Mesendoderm (in vitro differentiated cells): Measurements from ENCODE around the gene GCH1.

Experiments
- DNase-seq: peaks from one replicate; pipeline ENCODE4 v3.0.0; 2013
- H2AK5ac ChIP-seq: 2 replicates; pipeline ENCODE4 v1.6.1; 2013; ENCODE audit warnings: low read length, inconsistent platforms
- H2BK120ac ChIP-seq: 2 replicates; pipeline ENCODE4 v1.6.1; 2013; ENCODE audit warnings: low read depth, mild to moderate bottlenecking, low read length, moderate library complexity, mixed read lengths
- H2BK15ac ChIP-seq: replicated peaks from 2 replicates; pipeline ENCODE4 v1.6.1; 2013; ENCODE audit warnings: low read depth, mild to moderate bottlenecking, moderate library complexity
- H2BK5ac ChIP-seq: 2 replicates; pipeline ENCODE4 v1.6.1; 2013; ENCODE audit warnings: low read length, inconsistent platforms
- H3K18ac ChIP-seq: 2 replicates; pipeline ENCODE4 v1.6.1; 2013; ENCODE audit warnings: mild to moderate bottlenecking, low read length, mixed read lengths
- H3K23ac ChIP-seq: one replicate; pipeline ENCODE4 v1.6.1; 2013; ENCODE audit warnings: low read length
- H3K27ac ChIP-seq: 2 replicates; pipeline ENCODE4 v1.5.1; 2013; ENCODE audit warnings: low read depth, mild to moderate bottlenecking, inconsistent platforms, low read length, moderate library complexity
- H3K27me3 ChIP-seq: 2 replicates; pipeline ENCODE4 v1.6.1; 2013; ENCODE audit warnings: low read length, control low read depth, mild to moderate bottlenecking, inconsistent platforms; ENCODE audit not compliant: insufficient read depth, poor library complexity
- H3K36me3 ChIP-seq: 2 replicates; pipeline ENCODE4 v1.6.1; 2013; ENCODE audit warnings: low read length, inconsistent platforms; ENCODE audit not compliant: control insufficient read depth, insufficient read depth
- H3K4ac ChIP-seq: one replicate; pipeline ENCODE4 v1.6.1; 2013; ENCODE audit warnings: low read depth, mild to moderate bottlenecking, low read length, moderate library complexity
- H3K4me1 ChIP-seq: 2 replicates; pipeline ENCODE4 v1.6.1; 2013; ENCODE audit warnings: low read depth, low read length, inconsistent platforms; ENCODE audit not compliant: control insufficient read depth
- H3K4me2 ChIP-seq: 2 replicates; pipeline ENCODE4 v1.6.1; 2013; ENCODE audit warnings: low read length
- H3K4me3 ChIP-seq: 2 replicates; pipeline ENCODE4 v1.5.1; 2013; ENCODE audit warnings: mild to moderate bottlenecking, low read length
- H3K56ac ChIP-seq: one replicate; pipeline ENCODE4 v1.6.1; 2013; ENCODE audit warnings: low read length
- H3K79me1 ChIP-seq: 2 replicates; pipeline ENCODE4 v1.6.1; 2013; ENCODE audit warnings: low read length, inconsistent platforms
- H3K79me2 ChIP-seq: 2 replicates; pipeline ENCODE4 v1.6.1; 2013; ENCODE audit warnings: mild to moderate bottlenecking, low read length; ENCODE audit not compliant: control insufficient read depth, insufficient read depth
- H3K9ac ChIP-seq: 2 replicates; pipeline ENCODE4 v1.6.1; 2013; ENCODE audit warnings: low read length, inconsistent platforms
- H4K5ac ChIP-seq: one replicate; pipeline ENCODE4 v1.6.1; 2013; ENCODE audit warnings: low read length
- H4K8ac ChIP-seq: one replicate; pipeline ENCODE4 v1.6.1; 2013; ENCODE audit warnings: low read depth, mild to moderate bottlenecking, control low read depth, low read length, moderate library complexity
- WGBS: extraction: QIAGEN DNeasy Blood & Tissue Kit; methylation state at CpG from one replicate; pipeline ENCODE4 v1.1.7; 2013; ENCODE audit warnings: low lambda C conversion rate, missing lambda C conversion rate; ENCODE audit not compliant: insufficient coverage; ENCODE audit errors: extremely low coverage; 5-methylcytosine and 5-hydroxymethylcytosine counted together

The GCH1 gene

DNA sequence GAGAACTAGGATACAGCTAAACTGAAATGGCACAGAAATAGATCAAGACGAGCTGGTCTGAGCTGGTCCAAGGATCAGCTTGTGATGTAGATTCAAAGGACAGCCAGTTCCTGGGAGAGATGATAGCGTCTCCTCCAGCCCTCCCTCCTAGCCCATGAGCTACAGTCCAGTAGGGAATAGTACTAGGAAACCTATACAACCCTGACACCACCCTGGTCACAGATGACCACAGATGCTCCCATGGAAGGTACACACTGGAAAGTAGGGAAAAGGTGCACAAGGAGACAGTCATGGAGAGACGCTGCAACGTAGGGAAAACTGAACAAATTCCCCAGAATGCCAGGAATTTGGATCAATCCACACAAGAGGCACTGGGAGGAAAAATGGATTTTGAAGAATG, 6.9 kb downstream of the GCH1 start:
- H3K27me3 ChIP-seq, result no peaks in the 10 kb centered on the region
- no peak overlapping the region for H3K4me2 ChIP-seq
- H3K4me1 ChIP-seq, result no peaks in the 10 kb centered on the region
- H3K23ac ChIP-seq, result no peak overlapping the region
- no peak overlapping the region for H2BK15ac ChIP-seq
- no peak overlapping the region for H2BK5ac ChIP-seq
- no peaks in the 10 kb centered on the region for H3K36me3 ChIP-seq
- DNase-seq, result no peak
- no peak overlapping the region for H2AK5ac ChIP-seq
- H3K79me1 ChIP-seq, result no peaks in the 10 kb centered on the region
- H4K8ac ChIP-seq, result no peak overlapping the region
- no peak overlapping the region for H3K9ac ChIP-seq
- no peak overlapping the region for H3K18ac ChIP-seq
- no peak overlapping the region for H2BK120ac ChIP-seq
- whole genome bisulfite sequencing, result no CpG with 5 or more reads among the region's 4 CpGs
- no peak overlapping the region for H4K5ac ChIP-seq
- no peak overlapping the region for H3K56ac ChIP-seq
- H3K4ac ChIP-seq, result no peak overlapping the region
- H3K4me3 ChIP-seq, result no peak overlapping the region
- no peaks in the 10 kb centered on the region for H3K79me2 ChIP-seq
- H3K27ac ChIP-seq, result no peak overlapping the region

DNA sequence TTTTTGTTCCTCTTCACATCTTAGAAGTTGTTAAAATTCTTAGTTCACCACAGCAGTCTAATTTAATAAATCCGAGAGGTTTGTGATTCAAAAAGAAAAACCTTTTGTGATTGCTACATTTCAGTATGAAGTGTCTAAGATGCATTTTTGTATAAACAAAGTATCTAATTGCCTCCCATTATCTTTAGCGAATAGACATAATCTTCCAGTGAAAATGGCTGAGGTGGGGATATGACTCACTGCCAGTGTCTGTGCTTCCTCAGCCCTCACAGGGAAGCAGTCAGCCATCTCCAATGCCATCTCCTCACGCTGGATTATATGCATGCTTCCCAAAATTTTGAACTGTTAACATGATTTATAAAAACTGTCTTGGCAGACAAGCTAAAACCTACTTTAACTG, 7.6 kb downstream of the GCH1 start:
- Histone ChIP-seq H3K18ac (no peak overlapping the region), H3K4me3 (no peak overlapping the region), H3K9ac (no peak overlapping the region), H4K5ac (no peak overlapping the region), H3K4ac (no peak overlapping the region), H3K56ac (no peak overlapping the region), H2BK15ac (no peak overlapping the region), H3K36me3 (no peaks in the 10 kb centered on the region), H3K4me2 (no peak overlapping the region), H3K79me1 (no peaks in the 10 kb centered on the region), H3K23ac (no peak overlapping the region), H2BK120ac (no peak overlapping the region), H3K79me2 (no peaks in the 10 kb centered on the region), H3K27me3 (no peaks in the 10 kb centered on the region), H3K27ac (no peak overlapping the region), H4K8ac (no peak overlapping the region), H2BK5ac (no peak overlapping the region), H2AK5ac (no peak overlapping the region), H3K4me1 (no peaks in the 10 kb centered on the region)
- WGBS, result no CpG with 5 or more reads among the region's 3 CpGs
- no peak for DNase-seq

DNA sequence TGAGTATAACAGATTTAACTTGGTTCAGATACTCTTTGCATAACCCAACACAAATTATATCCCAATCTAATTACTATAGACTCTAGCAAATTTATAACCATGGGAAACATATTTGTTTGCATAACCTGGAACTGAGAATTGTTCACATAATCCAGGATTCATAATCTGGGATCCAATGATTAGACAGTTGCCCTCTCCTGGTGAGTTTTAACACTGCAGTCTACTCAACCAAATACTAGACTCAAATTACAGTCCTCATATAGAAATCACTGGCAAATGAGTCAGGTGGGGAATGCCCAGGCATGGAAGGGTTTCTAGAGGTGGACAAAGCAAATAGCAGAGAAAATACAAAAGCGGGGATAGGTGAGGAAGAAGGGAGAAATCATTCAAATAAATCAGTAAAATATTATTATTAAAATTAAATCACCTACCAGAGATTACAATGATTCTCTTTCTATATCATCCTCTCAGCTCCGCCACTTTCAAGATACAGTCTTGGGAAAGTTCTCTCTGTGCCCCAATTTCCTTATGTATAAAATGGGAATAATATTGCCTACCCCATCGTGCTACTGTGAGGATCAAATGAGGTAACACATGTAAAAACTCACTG, 9.4 kb downstream of the GCH1 start:
- no peak overlapping the region for H2BK120ac ChIP-seq
- no peak overlapping the region for H2BK5ac ChIP-seq
- no peaks in the 10 kb centered on the region for H3K27me3 ChIP-seq
- H3K4me2 ChIP-seq, result no peak overlapping the region
- no peaks in the 10 kb centered on the region for H3K4me1 ChIP-seq
- no peak overlapping the region for H3K23ac ChIP-seq
- WGBS, result no CpG with 5 or more reads among the region's 3 CpGs
- H3K79me2 ChIP-seq, result no peaks in the 10 kb centered on the region
- H3K4me3 ChIP-seq, result no peak overlapping the region
- peak; percentile 37 for DNase-seq
- H3K56ac ChIP-seq, result no peak overlapping the region
- no peak overlapping the region for H4K5ac ChIP-seq
- no peak overlapping the region for H3K18ac ChIP-seq
- H3K79me1 ChIP-seq, result no peaks in the 10 kb centered on the region
- H3K27ac ChIP-seq, result no peak overlapping the region
- H3K36me3 ChIP-seq, result no peaks in the 10 kb centered on the region
- no peak overlapping the region for H3K4ac ChIP-seq
- H4K8ac ChIP-seq, result no peak overlapping the region
- H2BK15ac ChIP-seq, result no peak overlapping the region
- H2AK5ac ChIP-seq, result no peak overlapping the region
- H3K9ac ChIP-seq, result no peak overlapping the region

DNA sequence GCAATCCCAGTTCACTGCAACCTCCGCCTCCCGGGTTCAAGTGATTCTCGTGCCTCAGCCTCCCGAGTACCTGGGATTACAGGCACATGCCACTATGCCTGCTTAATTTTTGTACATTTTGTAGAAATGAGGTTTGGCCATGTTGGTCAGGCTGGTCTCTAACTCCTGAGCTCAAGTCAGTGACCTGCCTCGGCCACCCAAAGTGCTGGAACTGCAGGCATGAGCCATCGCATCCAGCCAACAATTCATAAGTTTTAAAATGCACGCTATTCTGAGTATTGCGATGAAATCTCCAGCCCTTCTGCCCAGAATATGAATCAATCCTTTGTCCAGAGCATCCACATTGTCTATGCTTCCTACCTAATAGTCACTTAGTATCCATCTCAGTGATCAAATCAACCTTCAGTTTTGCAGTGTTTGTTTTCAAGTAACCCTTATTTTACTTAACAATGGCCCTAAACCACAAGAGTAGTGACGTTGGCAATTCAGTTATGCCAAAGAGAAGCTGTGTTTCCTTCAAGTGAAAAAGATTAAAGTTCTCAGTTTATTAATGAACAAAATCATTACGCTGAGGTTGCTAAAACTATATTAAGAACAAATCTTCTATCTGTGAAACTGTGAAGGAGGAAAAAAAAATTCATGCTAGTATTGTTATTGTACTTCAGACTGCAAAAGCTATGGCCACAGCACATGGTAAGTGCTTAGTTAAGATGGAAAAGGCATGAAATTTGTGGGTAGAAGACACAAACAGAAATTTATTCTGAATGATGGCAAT, 11.0 kb downstream of the GCH1 start:
- H3K4me2 ChIP-seq, result no peak overlapping the region
- no peak overlapping the region for H3K23ac ChIP-seq
- H3K4me3 ChIP-seq, result no peak overlapping the region
- no peak overlapping the region for H4K5ac ChIP-seq
- H2AK5ac ChIP-seq, result no peak overlapping the region
- H2BK120ac ChIP-seq, result no peak overlapping the region
- H2BK5ac ChIP-seq, result no peak overlapping the region
- no peak overlapping the region for H3K27ac ChIP-seq
- DNase-seq, result no peak
- no peaks in the 10 kb centered on the region for H3K79me1 ChIP-seq
- H3K79me2 ChIP-seq, result no peaks in the 10 kb centered on the region
- no peak overlapping the region for H2BK15ac ChIP-seq
- no peaks in the 10 kb centered on the region for H3K4me1 ChIP-seq
- H4K8ac ChIP-seq, result no peak overlapping the region
- H3K4ac ChIP-seq, result no peak overlapping the region
- no peaks in the 10 kb centered on the region for H3K36me3 ChIP-seq
- no peak overlapping the region for H3K56ac ChIP-seq
- no peaks in the 10 kb centered on the region for H3K27me3 ChIP-seq
- H3K18ac ChIP-seq, result no peak overlapping the region
- WGBS, result no CpG with 5 or more reads among the region's 10 CpGs
- no peak overlapping the region for H3K9ac ChIP-seq

DNA sequence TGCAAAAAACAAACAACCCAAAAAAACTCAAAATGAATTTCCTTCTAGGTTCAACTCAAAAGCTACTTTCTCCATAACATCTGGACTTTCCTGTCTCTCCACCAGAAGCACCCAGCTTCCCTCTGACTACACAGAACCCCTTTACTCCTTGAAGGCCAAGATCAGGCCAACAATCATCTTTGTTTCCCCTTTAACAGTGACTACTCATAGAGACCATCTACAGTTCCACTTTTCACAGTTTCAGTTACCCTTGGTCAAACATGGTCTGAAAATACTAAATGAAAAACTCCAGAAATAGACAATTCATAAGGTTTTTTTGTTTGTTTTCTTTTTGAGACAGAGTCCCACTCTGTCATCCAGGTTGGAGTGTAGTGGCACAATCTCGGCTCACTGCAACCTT, 11.8 kb downstream of the GCH1 start:
- no peak overlapping the region for H2AK5ac ChIP-seq
- H4K8ac ChIP-seq, result no peak overlapping the region
- no peaks in the 10 kb centered on the region for H3K79me2 ChIP-seq
- no peak for DNase-seq
- H2BK15ac ChIP-seq, result no peak overlapping the region
- H2BK120ac ChIP-seq, result no peak overlapping the region
- H3K18ac ChIP-seq, result no peak overlapping the region
- H3K4me1 ChIP-seq, result no peaks in the 10 kb centered on the region
- H3K36me3 ChIP-seq, result no peaks in the 10 kb centered on the region
- no peaks in the 10 kb centered on the region for H3K79me1 ChIP-seq
- H3K4me2 ChIP-seq, result no peak overlapping the region
- H3K9ac ChIP-seq, result no peak overlapping the region
- H3K27me3 ChIP-seq, result no peaks in the 10 kb centered on the region
- no CpG with 5 or more reads among the region's 1 CpG for WGBS
- no peak overlapping the region for H3K27ac ChIP-seq
- no peak overlapping the region for H3K4me3 ChIP-seq
- no peak overlapping the region for H3K56ac ChIP-seq
- H3K4ac ChIP-seq, result no peak overlapping the region
- H3K23ac ChIP-seq, result no peak overlapping the region
- no peak overlapping the region for H4K5ac ChIP-seq
- no peak overlapping the region for H2BK5ac ChIP-seq

DNA sequence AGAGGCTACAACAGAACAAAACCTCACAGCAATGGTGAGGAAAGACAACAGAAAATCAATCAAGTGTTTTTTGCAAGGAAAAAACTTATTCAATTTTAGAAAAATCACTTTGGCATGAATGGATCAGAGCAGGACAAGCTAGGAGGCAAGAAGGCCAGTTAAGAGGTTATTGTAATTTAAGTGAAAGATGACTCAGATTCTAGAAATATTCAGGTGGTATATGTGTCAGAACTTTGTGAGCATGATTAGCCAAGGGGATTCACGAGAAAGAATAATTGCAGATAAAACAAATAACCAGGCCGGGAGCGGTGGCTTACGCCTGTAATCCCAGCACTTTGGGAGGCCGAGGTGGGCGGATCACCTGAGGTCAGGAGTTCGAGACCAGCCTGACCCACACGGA, 12.7 kb downstream of the GCH1 start:
- no peak overlapping the region for H2BK5ac ChIP-seq
- no peaks in the 10 kb centered on the region for H3K36me3 ChIP-seq
- DNase-seq, result no peak
- no peak overlapping the region for H3K23ac ChIP-seq
- no peak overlapping the region for H3K56ac ChIP-seq
- H3K9ac ChIP-seq, result no peak overlapping the region
- H3K4me3 ChIP-seq, result no peak overlapping the region
- H3K79me2 ChIP-seq, result no peaks in the 10 kb centered on the region
- WGBS, result no CpG with 5 or more reads among the region's 8 CpGs
- no peak overlapping the region for H2BK15ac ChIP-seq
- H4K5ac ChIP-seq, result no peak overlapping the region
- H2AK5ac ChIP-seq, result no peak overlapping the region
- H3K79me1 ChIP-seq, result no peaks in the 10 kb centered on the region
- no peak overlapping the region for H4K8ac ChIP-seq
- no peak overlapping the region for H2BK120ac ChIP-seq
- no peaks in the 10 kb centered on the region for H3K27me3 ChIP-seq
- H3K4me1 ChIP-seq, result no peaks in the 10 kb centered on the region
- H3K4me2 ChIP-seq, result no peak overlapping the region
- no peak overlapping the region for H3K18ac ChIP-seq
- H3K4ac ChIP-seq, result no peak overlapping the region
- H3K27ac ChIP-seq, result no peak overlapping the region
